Heart left ventricle (tissue), 16 donors: ENCODE measurements around the gene INHA. TPM values are rescaled to one million over a fixed set of nuclear protein-coding genes. Genes with fewer than 3 reads are reported as not detected.

Experiments used
- ATAC-seq, 4 donors: fragments of 200-7000 bp; cut with Tn5 transposase; one replicate each; pipeline ENCODE4 v1.9.1; 2020 to 2022; ENCODE audit warnings: moderate library complexity in 4 of 4, mild to moderate bottlenecking in 3 of 4, moderate number of reproducible peaks in 1 of 4
- DNase-seq, 5 donors: peaks; one replicate each; pipeline ENCODE4 v3.0.0-alpha.2; 2020
- H3K27ac ChIP-seq, 12 donors: fragments of 200-600 bp; sonication (generic) in 4 of 12; one replicate each; pipeline versions ENCODE4 v1.5.0 to v1.8.0; 2016 to 2022; ENCODE audit warnings: mild to moderate bottlenecking in 2 of 12
- H3K27me3 ChIP-seq, 9 donors: fragments of 200-600 bp; sonication (generic) in 2 of 9; one replicate each; pipeline versions ENCODE4 v1.5.1 to v1.8.0; 2016 to 2022; ENCODE audit warnings: mild to moderate bottlenecking in 3 of 9
- H3K36me3 ChIP-seq, 9 donors: fragments of 200-600 bp; sonication (generic) in 2 of 9; one replicate each; pipeline versions ENCODE4 v1.5.0 to v1.8.0; 2018 to 2022; ENCODE audit warnings: mild to moderate bottlenecking in 2 of 9
- H3K4me1 ChIP-seq, 12 donors: fragments of 200-600 bp; sonication (generic) in 4 of 12; one replicate each; pipeline versions ENCODE4 v1.5.0 to v1.8.0; 2016 to 2022; ENCODE audit warnings: mild to moderate bottlenecking in 3 of 12
- H3K4me3 ChIP-seq, 12 donors: fragments of 200-600 bp; sonication (generic) in 4 of 12; one replicate each; pipeline versions ENCODE4 v1.5.0 to v1.8.0; 2017 to 2022; ENCODE audit warnings: mild to moderate bottlenecking in 9 of 12, moderate library complexity in 4 of 12
- H3K9me3 ChIP-seq, 12 donors: fragments of 200-600 bp; sonication (generic) in 4 of 12; one replicate each; pipeline versions ENCODE4 v1.5.0 to v1.8.0; 2016 to 2022; ENCODE audit warnings: mild to moderate bottlenecking in 1 of 12
- POLR2A ChIP-seq, 2 donors: fragments of 450-650 bp; IDR thresholded peaks; one replicate each; pipeline ENCODE4 v1.6.1; 2017; ENCODE audit warnings: antibody characterized with exemption in 2 of 2, mild to moderate bottlenecking in 2 of 2, moderate library complexity in 2 of 2
- WGBS, 4 donors: extraction: QIAGEN DNeasy Blood & Tissue Kit in 2 of 4; methylation state at CpG; one replicate each; pipeline versions ENCODE4 v1.1.5 to v1.1.7; 2013 to 2018; 5-methylcytosine and 5-hydroxymethylcytosine counted together
- intact Hi-C, 10 donors: fragments of 100-400 bp; cut with DNase I; formaldehyde crosslinking; loops; one replicate each; pipeline versions ENCODE4 v1.11.1 to v1.14.2; 2022
- polyA plus RNA-seq, 2 donors: library from polyadenylated mRNA; stranded (reverse); fragments of 200-250 nt; gene quantifications; one replicate each; pipeline ENCODE4 v1.2.3, GENCODE V29; 2013
- total RNA-seq, 9 donors: library from RNA; depleted of rRNA in 2 of 9; stranded (reverse); fragments of >200 nt in 2 of 9; fragmentation: NEBNext Ultra II Directional in 3 of 9; extraction: Animal tissue kit (Norgen Biotek cat#: 25700) in 3 of 9; gene quantifications; one replicate each; pipeline versions ENCODE4 v1.1.0 to v1.2.4, GENCODE V29; 2016 to 2023
- TF ChIP-seq, protein P1 (sequence below), 12 donors: fragments of 200-600 bp; sonication (generic) in 4 of 12; IDR thresholded peaks; one replicate each; pipeline versions ENCODE4 v1.5.0 to v1.8.0; 2018 to 2022; ENCODE audit warnings: antibody characterized with exemption in 12 of 12, mild to moderate bottlenecking in 5 of 12
- donor health status: ischemic (EF 13 %, LVEDD 7.1; RV severe dilation, severe dysfunction).
- donor health status: healthy with polysubstance abuse.
- donor health status: DM: no; HTN: yes; CAD: no.
- donor health status: DM: no; HTN: no; CAD: no.
- donor health status: ischemic (EF 25% LVEDD 6.9; RV normal size, moderate dysfunction).
- donor health status: ischemic (EF 25% LVEDD 5.7; RV mildly dilated, moderate dysfunction).
- donor health status: healthy.
- donor health status: DM: yes; HTN: yes; CAD: no.
- donor health status: ischemic (EF 35%, LVEDD 5.7; RV mildly dilated, moderate dysfunction).
- donor health status: nonischemic (EF 11% LVEDD 7.7; RV severe dilation, severe dysfunction).
- donor health status: DM: yes; HTN: yes; CAD: no.
- donor health status: PGD.
- donor health status: ischemic (EF 29% LVEDD 5.4; RV normal size, mild dysfunction).
- donor health status: nonischemic (EF 23%, LVEDD 6.1; RV moderate dilation, normal function).

The INHA gene
- total and polyA plus RNA-seq, 11 donors: 0.52 to 14.2 (median 1.9) TPM

DNA sequence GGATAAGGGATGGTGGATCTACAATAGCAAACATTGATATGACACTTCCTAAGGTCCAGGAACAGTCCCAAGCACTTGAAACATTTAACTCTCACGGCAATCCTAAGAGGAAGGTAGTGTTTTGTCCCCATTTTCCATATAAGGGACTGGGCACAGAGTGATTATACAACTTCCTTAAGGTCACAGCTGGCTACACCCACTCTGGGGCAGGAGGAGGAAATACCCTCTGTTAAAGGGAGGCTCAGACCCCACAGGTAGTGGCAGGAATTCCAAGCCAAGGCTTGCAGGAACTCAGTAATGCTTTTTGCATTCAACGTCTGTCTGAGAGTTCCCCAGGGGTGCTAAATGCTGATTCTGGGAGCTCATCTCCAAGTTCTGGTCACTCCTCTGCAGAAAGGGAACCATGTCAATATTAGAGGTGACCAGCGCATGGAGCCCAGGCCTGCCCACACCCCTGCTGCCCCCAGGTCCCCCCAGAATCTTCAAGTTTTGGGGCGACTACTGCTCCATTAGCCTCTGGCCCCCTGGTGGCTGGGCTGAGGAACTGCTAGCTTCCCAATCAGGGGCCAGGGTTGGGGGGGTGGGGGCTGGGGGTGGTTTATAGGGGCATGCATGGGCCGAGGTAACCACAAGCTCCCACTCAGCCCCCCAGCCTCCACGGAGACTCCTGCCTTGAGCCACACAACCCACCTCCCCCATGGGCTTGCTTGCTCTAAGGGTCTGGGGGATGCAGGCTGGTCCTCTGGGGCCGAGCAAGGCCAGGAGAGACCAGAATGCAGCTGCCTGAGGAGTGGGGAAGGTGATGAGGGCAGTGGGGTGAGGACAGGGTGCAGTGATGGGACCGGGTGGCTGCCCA, 11.8 kb upstream of the INHA start:
- Histone ChIP-seq H3K4me3 (no peak overlapping the region), H3K4me1 (peaks cover 0 to 27% (median 7%) of the 10 kb centered on the region in 12 donors), H3K27me3 (no peaks in the 10 kb centered on the region), H3K36me3 (peaks cover 0 to 69% (median 53%) of the 10 kb centered on the region in 9 donors), H3K9me3 (no peaks in the 10 kb centered on the region), H3K27ac (peak overlapping the region in 1 of 12 donors; percentile 14)
- intact Hi-C loops: loop anchor here in 1 of 10 donors (5.0 to 10.0 kb wide), 2 partner anchors 37 to 75 kb away; partner anchors contain the start of gene STK11IP
- WGBS, 4 donors: 19 to 36% (median 33%) methylated on average over 6 to 8 of the region's 8 CpGs
- TF ChIP-seq, protein P1, sequence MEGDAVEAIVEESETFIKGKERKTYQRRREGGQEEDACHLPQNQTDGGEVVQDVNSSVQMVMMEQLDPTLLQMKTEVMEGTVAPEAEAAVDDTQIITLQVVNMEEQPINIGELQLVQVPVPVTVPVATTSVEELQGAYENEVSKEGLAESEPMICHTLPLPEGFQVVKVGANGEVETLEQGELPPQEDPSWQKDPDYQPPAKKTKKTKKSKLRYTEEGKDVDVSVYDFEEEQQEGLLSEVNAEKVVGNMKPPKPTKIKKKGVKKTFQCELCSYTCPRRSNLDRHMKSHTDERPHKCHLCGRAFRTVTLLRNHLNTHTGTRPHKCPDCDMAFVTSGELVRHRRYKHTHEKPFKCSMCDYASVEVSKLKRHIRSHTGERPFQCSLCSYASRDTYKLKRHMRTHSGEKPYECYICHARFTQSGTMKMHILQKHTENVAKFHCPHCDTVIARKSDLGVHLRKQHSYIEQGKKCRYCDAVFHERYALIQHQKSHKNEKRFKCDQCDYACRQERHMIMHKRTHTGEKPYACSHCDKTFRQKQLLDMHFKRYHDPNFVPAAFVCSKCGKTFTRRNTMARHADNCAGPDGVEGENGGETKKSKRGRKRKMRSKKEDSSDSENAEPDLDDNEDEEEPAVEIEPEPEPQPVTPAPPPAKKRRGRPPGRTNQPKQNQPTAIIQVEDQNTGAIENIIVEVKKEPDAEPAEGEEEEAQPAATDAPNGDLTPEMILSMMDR (IDR thresholded peaks at IDR 0.05): peak; percentile 54 to 80 (median 70)
- no peak for TF ChIP-seq POLR2A (IDR thresholded peaks at IDR 0.05)
- DNase-seq (peak in 1 of 5 donors; percentile 17), ATAC-seq (peak in 2 of 4 donors; percentile 5 to 23)

DNA sequence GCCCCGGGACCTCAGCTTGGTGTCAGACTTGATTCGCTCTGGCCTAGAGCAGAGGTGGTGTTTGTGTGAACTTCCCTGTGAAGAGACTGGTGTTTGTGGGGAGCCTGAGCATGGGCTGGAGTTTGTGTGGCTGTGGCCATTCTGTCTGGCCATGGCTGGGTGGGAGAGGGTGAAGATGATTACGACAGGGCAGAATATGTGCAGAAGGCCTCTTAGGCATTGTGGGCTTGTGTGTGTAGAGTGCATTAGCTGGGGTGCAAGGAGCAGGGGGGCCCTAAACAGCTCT, 11.3 kb upstream of the INHA start:
- Histone ChIP-seq H3K4me3 (no peak overlapping the region), H3K4me1 (peaks cover 0 to 31% (median 7%) of the 10 kb centered on the region in 12 donors), H3K27ac (peak overlapping the region in 2 of 12 donors; percentile 24 to 44), H3K9me3 (no peaks in the 10 kb centered on the region), H3K27me3 (no peaks in the 10 kb centered on the region), H3K36me3 (peaks cover 0 to 69% (median 52%) of the 10 kb centered on the region in 9 donors)
- 73 to 90% (median 80%) methylated on average over 3 of the region's 3 CpGs for WGBS, 4 donors
- ATAC-seq (peak in 2 of 4 donors; percentile 1 to 2), DNase-seq (peak in 1 of 5 donors; percentile 46)
- TF ChIP-seq, protein P1 (IDR thresholded peaks at IDR 0.05): no peak
- no peak for TF ChIP-seq POLR2A (IDR thresholded peaks at IDR 0.05)
- intact Hi-C loops: loop anchor here in 1 of 10 donors (5.0 to 10.0 kb wide), 2 partner anchors 36 to 74 kb away; partner anchors contain the start of gene STK11IP

GRCh38 chr2:219561179-219562048, 10.7 kb upstream of the INHA start:
- peaks cover 0 to 68% (median 48%) of the 10 kb centered on the region in 9 donors for H3K36me3 ChIP-seq
- DNase-seq (peak in 3 of 5 donors; percentile 14 to 38 (median 17)), ATAC-seq (peak in 3 of 4 donors; percentile 5 to 67 (median 30))
- H3K4me3 ChIP-seq: no peak overlapping the region
- H3K27ac ChIP-seq: peak overlapping the region in 4 of 12 donors; percentile 6 to 44 (median 21)
- peaks cover 0 to 31% (median 7%) of the 10 kb centered on the region in 12 donors for H3K4me1 ChIP-seq
- intact Hi-C loops: loop anchor here in 1 of 10 donors (5.0 to 10.0 kb wide), 2 partner anchors 36 to 73 kb away; partner anchors contain the start of gene STK11IP
- 58 to 62% (median 60%) methylated on average over 20 to 24 of the region's 24 CpGs for WGBS, 4 donors
- H3K27me3 ChIP-seq: no peaks in the 10 kb centered on the region
- no peaks in the 10 kb centered on the region for H3K9me3 ChIP-seq
- TF ChIP-seq, protein P1 (IDR thresholded peaks at IDR 0.05): no peak
- TF ChIP-seq POLR2A (IDR thresholded peaks at IDR 0.05): no peak
